SK-N-SH (cell line): ENCODE results near the gene NR2F1-AS1.

Experiments
- CTCF ChIP-seq: fragments of 200-600 bp; sonication (generic); IDR thresholded peaks from 2 replicates; pipeline ENCODE4 v1.6.1; 2017; ENCODE audit warnings: antibody characterized with exemption, mild to moderate bottlenecking, moderate library complexity
- ELF1 ChIP-seq: IDR thresholded peaks from 2 replicates; pipeline ENCODE4 v1.4.0; 2012
- FOSL2 ChIP-seq: IDR thresholded peaks from 2 replicates; pipeline ENCODE4 v1.4.0; 2012; ENCODE audit warnings: low read depth, mild to moderate bottlenecking, moderate library complexity, borderline replicate concordance
- MAX ChIP-seq: IDR thresholded peaks from 2 replicates; pipeline ENCODE4 v1.4.0; 2012; ENCODE audit warnings: low read depth
- POLR2AphosphoS5 ChIP-seq: IDR thresholded peaks from 2 replicates; pipeline ENCODE4 v1.6.1; 2012; ENCODE audit warnings: low read depth, low read length
- RAD21 ChIP-seq: IDR thresholded peaks from 2 replicates; pipeline ENCODE4 v1.6.1; 2012; ENCODE audit warnings: mild to moderate bottlenecking, low read length
- RFX5 ChIP-seq: IDR thresholded peaks from 2 replicates; pipeline ENCODE4 v1.6.1; 2012; ENCODE audit warnings: mild to moderate bottlenecking, improper control_type of control experiment, low read length
- TAF1 ChIP-seq: IDR thresholded peaks from 2 replicates; pipeline ENCODE4 v1.6.1; 2012; ENCODE audit warnings: low read depth, mild to moderate bottlenecking, low read length, moderate library complexity, borderline replicate concordance
- TCF12 ChIP-seq: IDR thresholded peaks from 2 replicates; pipeline ENCODE4 v1.4.0; 2012

GRCh38 chr5:93616538-93617174 lies 35.6 kb upstream of the NR2F1-AS1 start:
- TF ChIP-seq RFX5, result no peak
- TF ChIP-seq CTCF, result no peak
- TF ChIP-seq RAD21, result no peak
- TF ChIP-seq TCF12, result no peak
- TF ChIP-seq MAX, result no peak
- TF ChIP-seq POLR2AphosphoS5, result no peak
- no peak for TF ChIP-seq ELF1
- TF ChIP-seq TAF1, result no peak
- no peak for TF ChIP-seq FOSL2
